GM13977 (cell line): ENCODE data around the gene PELI1.
A peak's percentile ranks its signal among the peaks of the same experiment; 100 is the strongest.

Experiments used
- DNase-seq: peaks from one replicate; pipeline ENCODE4 v3.0.0; 2012; ENCODE audit warnings: low spot score
- in situ Hi-C: fragments of 300-500 bp; cut with MboI; formaldehyde crosslinking; loops from one replicate; pipeline ENCODE4 v1.12.0; 2022; ENCODE audit warnings: low sequenced_read_pairs, low pct_unique_long_range_greater_than_20kb, mixed read lengths, inconsistent platforms; ENCODE audit not compliant: unreplicated experiment
- TF ChIP-seq, protein P1 (sequence below): IDR thresholded peaks from 2 replicates; pipeline ENCODE4 v1.5.1; 2012; ENCODE audit warnings: mild to moderate bottlenecking, control low read depth; ENCODE audit not compliant: insufficient read depth; ENCODE audit errors: extremely low read depth, missing control alignments

Gene PELI1

DNA sequence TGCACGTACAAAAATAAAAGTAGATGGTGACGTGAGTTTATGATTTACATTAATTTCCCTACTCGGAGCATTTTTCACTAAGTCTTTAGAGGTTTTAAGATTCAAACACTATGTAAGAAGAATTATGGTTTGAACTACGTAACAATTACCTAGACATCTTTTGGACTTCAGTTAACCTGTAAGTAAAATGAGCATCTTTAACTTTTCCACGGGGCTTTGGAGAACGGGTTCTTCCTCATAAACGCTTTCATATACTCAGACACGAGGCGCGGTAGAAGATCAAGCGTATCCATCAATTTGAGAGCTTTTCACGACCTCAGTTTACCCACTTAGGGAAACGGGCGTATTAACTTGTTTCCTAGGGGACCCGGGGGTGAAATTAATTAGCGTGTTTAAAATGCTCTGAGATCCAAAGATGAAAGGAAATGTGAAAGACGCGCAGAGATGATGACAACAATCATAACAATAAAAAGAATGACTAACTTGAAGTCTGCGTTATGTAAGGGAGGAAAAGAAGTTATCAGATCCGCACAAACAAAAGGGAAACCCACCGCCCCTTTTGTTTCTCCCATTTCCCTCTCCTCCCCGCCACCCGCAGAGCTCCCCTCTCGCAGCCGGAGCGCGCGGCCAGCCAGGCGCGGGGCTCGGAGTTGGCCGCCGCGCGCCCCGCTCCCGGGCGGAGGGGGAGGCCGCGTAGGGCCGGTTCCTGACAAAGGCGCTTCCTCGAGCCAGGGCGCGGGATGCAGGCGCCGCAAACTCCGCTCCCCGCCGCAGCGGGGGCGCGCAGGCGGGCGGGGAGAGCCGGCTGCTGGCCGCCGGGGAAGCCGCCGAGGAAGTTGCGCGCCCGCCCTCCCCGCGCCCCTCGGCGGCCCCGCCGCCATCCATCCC is 807 bp downstream of the PELI1 start:
- peak; percentile 21 for DNase-seq
- in situ Hi-C loops: no loop called here
- TF ChIP-seq, protein P1, sequence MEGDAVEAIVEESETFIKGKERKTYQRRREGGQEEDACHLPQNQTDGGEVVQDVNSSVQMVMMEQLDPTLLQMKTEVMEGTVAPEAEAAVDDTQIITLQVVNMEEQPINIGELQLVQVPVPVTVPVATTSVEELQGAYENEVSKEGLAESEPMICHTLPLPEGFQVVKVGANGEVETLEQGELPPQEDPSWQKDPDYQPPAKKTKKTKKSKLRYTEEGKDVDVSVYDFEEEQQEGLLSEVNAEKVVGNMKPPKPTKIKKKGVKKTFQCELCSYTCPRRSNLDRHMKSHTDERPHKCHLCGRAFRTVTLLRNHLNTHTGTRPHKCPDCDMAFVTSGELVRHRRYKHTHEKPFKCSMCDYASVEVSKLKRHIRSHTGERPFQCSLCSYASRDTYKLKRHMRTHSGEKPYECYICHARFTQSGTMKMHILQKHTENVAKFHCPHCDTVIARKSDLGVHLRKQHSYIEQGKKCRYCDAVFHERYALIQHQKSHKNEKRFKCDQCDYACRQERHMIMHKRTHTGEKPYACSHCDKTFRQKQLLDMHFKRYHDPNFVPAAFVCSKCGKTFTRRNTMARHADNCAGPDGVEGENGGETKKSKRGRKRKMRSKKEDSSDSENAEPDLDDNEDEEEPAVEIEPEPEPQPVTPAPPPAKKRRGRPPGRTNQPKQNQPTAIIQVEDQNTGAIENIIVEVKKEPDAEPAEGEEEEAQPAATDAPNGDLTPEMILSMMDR: no peak

DNA sequence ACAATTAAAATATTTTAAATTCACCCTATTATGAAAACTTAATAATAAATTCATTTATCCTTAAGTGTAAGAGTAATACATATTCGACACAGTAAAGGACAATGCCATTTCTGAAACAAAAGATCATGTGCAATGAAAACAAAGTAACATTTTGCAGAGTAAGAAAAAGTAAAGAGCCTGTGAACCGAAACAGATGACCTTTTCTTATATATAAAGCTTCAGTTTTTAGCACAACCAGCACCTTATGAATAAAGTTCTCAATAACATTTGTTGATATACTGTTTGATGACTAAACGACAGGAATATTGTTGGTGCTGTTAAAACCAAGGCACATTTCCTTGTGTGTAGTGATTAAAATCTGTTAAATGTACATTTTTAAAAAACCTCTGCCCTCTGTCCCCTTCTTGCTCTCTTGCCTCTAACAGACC is 1.5 kb downstream of the PELI1 start:
- DNase-seq: peak; percentile 12
- in situ Hi-C loops: no loop called here
- TF ChIP-seq, protein P1: no peak

DNA sequence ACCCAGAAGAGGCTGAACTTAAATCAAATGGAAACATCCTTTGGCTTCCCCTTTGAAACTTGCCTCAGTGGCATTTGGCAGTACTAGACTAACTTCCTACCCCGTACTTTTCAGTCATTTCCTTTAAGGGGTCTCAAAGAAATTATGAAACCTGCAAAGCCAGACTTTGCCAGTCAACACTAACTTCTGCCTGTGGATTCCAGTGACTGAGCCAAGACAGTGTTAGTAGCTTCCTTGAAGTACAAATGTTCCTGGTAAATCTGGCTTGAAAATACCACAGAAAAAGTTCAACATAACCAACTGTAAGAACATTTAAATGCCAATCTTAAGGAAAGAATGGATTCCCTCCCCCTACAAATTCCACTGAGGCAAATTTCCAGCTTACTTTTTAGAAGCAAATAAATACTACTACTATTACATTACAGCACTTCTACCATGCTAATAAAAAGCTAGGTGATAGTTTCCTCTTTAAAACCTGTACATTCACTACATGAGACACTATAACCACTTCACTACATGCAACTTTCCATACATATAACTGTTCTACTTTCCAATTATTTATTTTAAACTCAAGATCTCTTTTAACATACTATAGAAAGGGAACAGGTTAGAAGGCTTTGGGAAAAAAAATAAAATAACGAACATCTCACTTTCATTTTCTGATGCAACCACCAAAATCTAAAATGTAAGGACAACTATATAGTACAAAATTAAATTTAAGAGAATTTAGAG is 2.4 kb downstream of the PELI1 start:
- in situ Hi-C loops: no loop called here
- DNase-seq: no peak

GRCh38 chr2:64140665-64141200 is 3.5 kb downstream of the PELI1 start:
- no peak for DNase-seq

More for the DNA sequence above, 2.4 kb downstream of the PELI1 start:
- TF ChIP-seq, protein P1: no peak

DNA sequence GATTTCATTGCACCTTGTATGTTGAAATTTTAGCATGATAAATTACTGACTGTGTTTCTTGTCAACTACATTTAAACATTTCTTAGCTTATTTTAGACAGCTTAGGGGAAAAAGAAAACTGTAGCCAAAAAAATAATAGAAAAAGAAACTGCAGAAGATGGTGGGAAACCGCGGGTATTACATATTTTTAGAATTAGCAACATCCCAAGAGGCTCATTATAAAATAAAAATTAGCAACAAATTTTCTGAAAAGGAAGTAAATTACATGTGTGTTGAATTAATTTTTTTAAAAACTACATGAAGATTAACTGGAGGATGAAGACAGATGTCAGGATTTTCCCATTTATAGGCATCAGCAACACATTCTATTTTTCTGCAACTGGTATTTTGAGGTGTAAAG is 4.3 kb downstream of the PELI1 start:
- TF ChIP-seq, protein P1: no peak
- in situ Hi-C loops: no loop called here

More at GRCh38 chr2:64140665-64141200, 3.5 kb downstream of the PELI1 start:
- TF ChIP-seq, protein P1: no peak
- in situ Hi-C loops: no loop called here

DNA sequence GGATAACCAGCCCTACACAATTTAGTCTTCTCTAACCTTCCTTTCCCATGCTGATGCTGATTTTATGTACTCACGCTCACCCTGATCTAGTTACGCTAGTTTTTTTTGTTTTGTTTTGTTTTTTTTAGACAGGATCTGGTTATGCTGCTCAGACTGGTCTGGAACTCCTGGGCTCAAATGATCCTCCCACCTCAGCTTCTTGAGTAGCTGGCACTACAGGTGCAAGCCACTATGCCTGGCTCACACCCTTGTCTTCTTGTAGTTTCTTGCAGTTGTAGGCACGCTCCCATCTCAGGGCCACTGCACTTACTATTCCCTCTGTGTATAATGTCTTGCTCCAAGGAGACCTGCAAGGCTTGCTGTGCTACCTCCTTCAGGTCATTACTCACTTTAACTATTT is 6.2 kb downstream of the PELI1 start:
- no peak for DNase-seq
- TF ChIP-seq, protein P1: no peak
- in situ Hi-C loops: no loop called here

More for the DNA sequence above, 4.3 kb downstream of the PELI1 start:
- DNase-seq: no peak
